A673 (cell line): ENCODE measurements around the gene PCCA. TPM values are rescaled to one million over a fixed set of nuclear protein-coding genes. Genes with fewer than 3 reads are reported as not detected.

Experiments used
- BruUV-seq: library from RNA; stranded (reverse); fragments of 400-500 nt; replicated peaks from 2 replicates; lab custom pipeline; 2021; lab: Mats Ljungman, UMichigan
- CTCF ChIA-PET: fragments of 300-600 bp; sonication (Branson Sonifier 250); formaldehyde crosslinking; loops from one replicate; lab custom pipeline; 2022; ENCODE audit warnings: antibody characterized with exemption; lab: Charles Lee
- POLR2A ChIA-PET: fragments of 300-600 bp; sonication (Branson Sonifier 250); formaldehyde crosslinking; loops from one replicate; lab custom pipeline; 2022; ENCODE audit warnings: antibody characterized with exemption; ENCODE audit not compliant: low non-redundant PET; lab: Charles Lee
- DNase-seq: peaks from one replicate; pipeline ENCODE4 v3.0.0-alpha.2; 2015; ENCODE audit warnings: low spot score
- H3K27ac ChIP-seq: fragments of 200-600 bp; sonication (generic); 2 replicates; pipeline ENCODE4 v1.5.1; 2016; ENCODE audit warnings: mixed run types, low read depth, mild to moderate bottlenecking, mixed read lengths, antibody characterized with exemption, low read length; ENCODE audit not compliant: poor library complexity, severe bottlenecking
- H3K27me3 ChIP-seq: fragments of 200-600 bp; sonication (generic); replicated peaks from 2 replicates; pipeline ENCODE4 v1.6.1; 2017; ENCODE audit warnings: mixed run types, low read depth, mild to moderate bottlenecking, mixed read lengths, antibody characterized with exemption, low read length; ENCODE audit not compliant: insufficient read depth, poor library complexity
- H3K36me3 ChIP-seq: fragments of 200-600 bp; sonication (generic); 2 replicates; pipeline ENCODE4 v1.6.1; 2016; ENCODE audit warnings: mixed run types, mild to moderate bottlenecking, mixed read lengths, antibody characterized with exemption, low read length; ENCODE audit not compliant: insufficient read depth, poor library complexity, severe bottlenecking
- H3K4me1 ChIP-seq: fragments of 200-600 bp; sonication (generic); 2 replicates; pipeline ENCODE4 v1.6.1; 2017; ENCODE audit warnings: mixed run types, mild to moderate bottlenecking, mixed read lengths, antibody characterized with exemption, low read length; ENCODE audit not compliant: insufficient read depth, poor library complexity, severe bottlenecking
- H3K4me3 ChIP-seq: fragments of 200-600 bp; sonication (generic); 2 replicates; pipeline ENCODE4 v1.5.1; 2016; ENCODE audit warnings: low read depth, mixed run types, mild to moderate bottlenecking, mixed read lengths, low read length; ENCODE audit not compliant: poor library complexity, severe bottlenecking
- H3K9me3 ChIP-seq: fragments of 200-600 bp; sonication (generic); 2 replicates; pipeline ENCODE4 v1.6.1; 2016; ENCODE audit warnings: mixed run types, low read depth, mild to moderate bottlenecking, mixed read lengths, antibody characterized with exemption, low read length; ENCODE audit not compliant: poor library complexity, severe bottlenecking
- EZH2 ChIP-seq: fragments of 200-600 bp; sonication (generic); IDR thresholded peaks from 2 replicates; pipeline ENCODE4 v1.6.1; 2017; ENCODE audit warnings: borderline replicate concordance, low read depth, mild to moderate bottlenecking, mixed read lengths, antibody characterized with exemption, low read length; ENCODE audit not compliant: poor library complexity, severe bottlenecking
- intact Hi-C: fragments of 100-400 bp; cut with micrococcal nuclease; formaldehyde crosslinking; loops from one replicate; pipeline ENCODE4 v1.10.0; 2022; ENCODE audit not compliant: unreplicated experiment
- total RNA-seq: library from RNA; stranded (reverse); gene quantifications from 2 replicates; pipeline ENCODE4 v1.2.3, GENCODE V29; 2021
- TF ChIP-seq, protein P1 (sequence below): fragments of 300-800, 200-600 bp; sonication (generic); conservative IDR thresholded peaks from 2 replicates; pipeline ENCODE4 v1.5.1; 2017; ENCODE audit warnings: low read depth, mild to moderate bottlenecking, antibody characterized with exemption, low read length, moderate library complexity, mixed read lengths

The PCCA gene
- total RNA-seq, 1 experiment from 2014 or later: 93.0 TPM

DNA sequence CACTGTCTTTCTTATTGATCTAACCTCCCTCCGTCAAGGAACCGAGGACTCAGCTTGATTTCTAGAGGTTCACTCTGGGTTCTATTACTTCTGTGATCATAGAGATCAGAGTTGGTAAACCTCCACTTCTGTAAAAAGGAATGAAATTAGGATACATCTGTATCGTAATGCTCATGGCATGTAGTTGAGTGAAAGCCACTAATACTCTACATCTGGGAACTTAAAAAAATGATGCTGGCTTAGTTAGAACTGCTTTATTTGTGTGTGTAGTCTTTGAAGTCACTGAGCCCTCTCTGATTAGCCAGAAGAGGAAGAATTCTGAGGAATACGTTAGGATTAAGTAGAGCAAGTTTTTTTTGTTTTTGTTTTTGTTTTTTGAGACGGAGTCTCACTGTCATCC lies 358.9 kb downstream of the PCCA start:
- Histone ChIP-seq H3K36me3 (no peaks in the 10 kb centered on the region), H3K27me3 (no peaks in the 10 kb centered on the region), H3K27ac (no peak overlapping the region), H3K9me3 (no peaks in the 10 kb centered on the region), H3K4me1 (no peaks in the 10 kb centered on the region), H3K4me3 (no peak overlapping the region)
- BruUV-seq: no TSS peak
- no peak for TF ChIP-seq EZH2
- TF ChIP-seq, protein P1, sequence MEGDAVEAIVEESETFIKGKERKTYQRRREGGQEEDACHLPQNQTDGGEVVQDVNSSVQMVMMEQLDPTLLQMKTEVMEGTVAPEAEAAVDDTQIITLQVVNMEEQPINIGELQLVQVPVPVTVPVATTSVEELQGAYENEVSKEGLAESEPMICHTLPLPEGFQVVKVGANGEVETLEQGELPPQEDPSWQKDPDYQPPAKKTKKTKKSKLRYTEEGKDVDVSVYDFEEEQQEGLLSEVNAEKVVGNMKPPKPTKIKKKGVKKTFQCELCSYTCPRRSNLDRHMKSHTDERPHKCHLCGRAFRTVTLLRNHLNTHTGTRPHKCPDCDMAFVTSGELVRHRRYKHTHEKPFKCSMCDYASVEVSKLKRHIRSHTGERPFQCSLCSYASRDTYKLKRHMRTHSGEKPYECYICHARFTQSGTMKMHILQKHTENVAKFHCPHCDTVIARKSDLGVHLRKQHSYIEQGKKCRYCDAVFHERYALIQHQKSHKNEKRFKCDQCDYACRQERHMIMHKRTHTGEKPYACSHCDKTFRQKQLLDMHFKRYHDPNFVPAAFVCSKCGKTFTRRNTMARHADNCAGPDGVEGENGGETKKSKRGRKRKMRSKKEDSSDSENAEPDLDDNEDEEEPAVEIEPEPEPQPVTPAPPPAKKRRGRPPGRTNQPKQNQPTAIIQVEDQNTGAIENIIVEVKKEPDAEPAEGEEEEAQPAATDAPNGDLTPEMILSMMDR: no peak
- ChIA-PET POLR2A (no interaction called here), CTCF (no interaction called here)
- intact Hi-C loops: no loop called here
- DNase-seq: no peak

DNA sequence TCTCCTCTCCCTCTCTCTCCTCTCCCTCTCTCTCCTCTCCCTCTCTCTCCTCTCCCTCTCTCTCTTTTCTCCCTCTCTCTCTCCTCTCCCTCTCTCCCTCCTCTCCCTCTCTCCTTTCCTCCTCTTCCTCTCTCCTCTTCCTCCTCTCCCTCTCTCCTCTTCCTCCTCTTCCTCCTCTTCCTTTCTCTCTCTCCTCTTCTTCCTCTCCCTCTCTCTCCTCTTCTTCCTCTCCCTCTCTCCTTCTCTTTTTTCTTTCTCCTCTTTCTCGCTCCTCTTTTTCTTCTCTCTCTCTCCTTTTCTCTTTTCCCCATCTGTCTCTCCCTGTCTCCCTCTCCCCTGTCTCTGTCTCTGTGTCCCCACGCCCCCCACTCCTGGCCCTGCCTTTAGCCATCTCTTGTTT lies 363.0 kb downstream of the PCCA start:
- ChIA-PET CTCF (no interaction called here), POLR2A (no interaction called here)
- DNase-seq: no peak
- no peak overlapping the region for H3K4me3 ChIP-seq
- no peaks in the 10 kb centered on the region for H3K27me3 ChIP-seq
- BruUV-seq: no TSS peak
- H3K4me1 ChIP-seq: peaks cover 11% of the 10 kb centered on the region
- H3K27ac ChIP-seq: no peak overlapping the region
- no peaks in the 10 kb centered on the region for H3K36me3 ChIP-seq
- intact Hi-C loops: no loop called here
- H3K9me3 ChIP-seq: no peaks in the 10 kb centered on the region
- TF ChIP-seq EZH2: no peak
- TF ChIP-seq, protein P1: no peak

DNA sequence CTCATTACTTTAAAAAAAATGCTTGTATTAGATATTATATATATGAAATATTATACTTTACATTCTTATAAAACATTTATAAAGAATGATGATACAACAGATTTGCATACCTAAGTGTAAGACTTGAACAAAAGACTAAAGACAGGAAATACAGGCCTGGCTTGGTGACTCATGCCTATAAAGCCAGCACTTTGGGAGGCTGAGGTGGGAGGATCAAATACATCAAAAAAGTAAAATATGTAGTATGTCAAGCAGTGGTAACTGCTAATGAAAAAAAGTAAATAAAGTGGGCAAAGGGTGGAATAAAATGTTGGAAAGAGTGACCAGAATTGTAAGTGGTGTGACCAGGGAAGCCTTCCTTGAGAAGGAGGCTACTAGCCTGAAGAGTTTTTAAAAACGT lies 366.0 kb downstream of the PCCA start:
- CTCF ChIA-PET: no interaction called here
- Histone ChIP-seq H3K4me1 (peaks cover 11% of the 10 kb centered on the region), H3K9me3 (no peaks in the 10 kb centered on the region), H3K27me3 (no peaks in the 10 kb centered on the region), H3K27ac (no peak overlapping the region), H3K4me3 (no peak overlapping the region), H3K36me3 (no peaks in the 10 kb centered on the region)
- BruUV-seq: no TSS peak
- no peak for TF ChIP-seq EZH2
- TF ChIP-seq, protein P1: no peak
- intact Hi-C loops: no loop called here
- DNase-seq: peak; percentile 76
- POLR2A ChIA-PET: no interaction called here
